Measurements from ENCODE around the gene DZANK1.
"Not testable (repeated sequence)": the region's sequence is repeated elsewhere in the genome, so short reads cannot be mapped to it uniquely, and the experiment has no call there.

The DZANK1 gene

GRCh38 chr20:18436847-18437246 is 30.0 kb downstream of the DZANK1 start:
- DNase-seq = no peak

- DNase-seq = no peak
Measured at GRCh38 chr20:18431206-18431605, 35.6 kb downstream of the DZANK1 start.

- DNase-seq = no peak
Measured at GRCh38 chr20:18430172-18430826, 36.5 kb downstream of the DZANK1 start.

GRCh38 chr20:18428490-18429173 is 38.2 kb downstream of the DZANK1 start:
- DNase-seq = no peak

GRCh38 chr20:18427214-18427613 is 39.6 kb downstream of the DZANK1 start:
- no peak for DNase-seq

- DNase-seq = no peak
Measured at GRCh38 chr20:18421608-18422007, 45.2 kb downstream of the DZANK1 start.

GRCh38 chr20:18416486-18416885 is 50.3 kb downstream of the DZANK1 start:
- DNase-seq = no peak

- no peak for DNase-seq
Measured at GRCh38 chr20:18414140-18414539, 52.7 kb downstream of the DZANK1 start.

- DNase-seq = no peak
Measured at GRCh38 chr20:18412221-18412901, 54.5 kb downstream of the DZANK1 start.

GRCh38 chr20:18405826-18406225 is 61.0 kb downstream of the DZANK1 start:
- no peak for DNase-seq

GRCh38 chr20:18404172-18404571 is 62.7 kb downstream of the DZANK1 start:
- no peak for DNase-seq

- no peak for DNase-seq
Measured at GRCh38 chr20:18403269-18403668, 63.6 kb downstream of the DZANK1 start.

- no peak for DNase-seq
Measured at GRCh38 chr20:18401305-18401704, 65.5 kb downstream of the DZANK1 start.

GRCh38 chr20:18400460-18400859 is 66.4 kb downstream of the DZANK1 start:
- DNase-seq = no peak

- DNase-seq = not testable (repeated sequence)
Measured at GRCh38 chr20:18398713-18399112, 68.1 kb downstream of the DZANK1 start.

GRCh38 chr20:18397030-18397429 is 69.8 kb downstream of the DZANK1 start:
- DNase-seq = no peak

GRCh38 chr20:18395544-18395943 is 71.3 kb downstream of the DZANK1 start:
- DNase-seq = no peak

GRCh38 chr20:18394363-18394762 is 72.5 kb downstream of the DZANK1 start:
- DNase-seq = no peak

- no peak for DNase-seq
Measured at GRCh38 chr20:18391686-18392085, 75.1 kb downstream of the DZANK1 start.

GRCh38 chr20:18390201-18390600 is 76.6 kb downstream of the DZANK1 start:
- DNase-seq = no peak

- DNase-seq = no peak
Measured at GRCh38 chr20:18388860-18389259, 78.0 kb downstream of the DZANK1 start.

GRCh38 chr20:18380908-18381529 is 85.8 kb downstream of the DZANK1 start:
- DNase-seq = no peak

GRCh38 chr20:18377896-18378481 is 88.8 kb downstream of the DZANK1 start:
- DNase-seq = no peak

Measured in NCI-H774 (cell line).